Activated T-helper 1 cell treated with Interleukin-2 at 50 U/mL for 16 hours (primary cell): Measurements from ENCODE around the gene CACNA1B.
"Not testable (repeated sequence)": the region's sequence is repeated elsewhere in the genome, so short reads cannot be mapped to it uniquely, and the experiment has no call there.

Experiments used
- DNase-seq: peaks from one replicate; pipeline ENCODE4 v3.0.0-alpha.2; 2020; ENCODE audit warnings: low read depth

Gene CACNA1B

GRCh38 chr9:138015021-138015829, 137.6 kb downstream of the CACNA1B start:
- no peak for DNase-seq

GRCh38 chr9:138016406-138017187, 139.0 kb downstream of the CACNA1B start:
- DNase-seq: no peak

GRCh38 chr9:138017200-138017599, 139.6 kb downstream of the CACNA1B start:
- DNase-seq: no peak

- not testable (repeated sequence) for DNase-seq
These were observed 141.9 kb downstream of the CACNA1B start for GRCh38 chr9:138019514-138019913.

GRCh38 chr9:138020120-138020794, 142.7 kb downstream of the CACNA1B start:
- DNase-seq: no peak

- DNase-seq: no peak
These were observed 143.2 kb downstream of the CACNA1B start for GRCh38 chr9:138020795-138021182.

- DNase-seq: no peak
These were observed 143.9 kb downstream of the CACNA1B start for GRCh38 chr9:138021251-138022056.

GRCh38 chr9:138022121-138022741, 144.6 kb downstream of the CACNA1B start:
- DNase-seq: no peak

- no peak for DNase-seq
These were observed 145.3 kb downstream of the CACNA1B start for GRCh38 chr9:138022756-138023393.

GRCh38 chr9:138023394-138024124, 146.0 kb downstream of the CACNA1B start:
- no peak for DNase-seq

GRCh38 chr9:138024131-138024530, 146.5 kb downstream of the CACNA1B start:
- no peak for DNase-seq

GRCh38 chr9:138024831-138025291, 147.3 kb downstream of the CACNA1B start:
- DNase-seq: no peak

GRCh38 chr9:138025417-138025816, 147.8 kb downstream of the CACNA1B start:
- DNase-seq: no peak

GRCh38 chr9:138025908-138026307, 148.3 kb downstream of the CACNA1B start:
- no peak for DNase-seq

GRCh38 chr9:138028596-138028995, 151.0 kb downstream of the CACNA1B start:
- DNase-seq: no peak

GRCh38 chr9:138031186-138031585, 153.6 kb downstream of the CACNA1B start:
- DNase-seq: no peak

GRCh38 chr9:138033950-138034349, 156.4 kb downstream of the CACNA1B start:
- no peak for DNase-seq

- no peak for DNase-seq
These were observed 159.6 kb downstream of the CACNA1B start for GRCh38 chr9:138037140-138037539.

- DNase-seq: no peak
These were observed 160.7 kb downstream of the CACNA1B start for GRCh38 chr9:138038244-138038671.
